ENCODE data around the gene BPGM.
"Not testable (repeated sequence)": the region's sequence is repeated elsewhere in the genome, so short reads cannot be mapped to it uniquely, and the experiment has no call there.

Gene BPGM

GRCh38 chr7:134649226-134649775, 2.6 kb downstream of the BPGM start:
- Histone ChIP-seq H4K20me1 (no peaks in the 10 kb centered on the region), H3K4me1 (peaks cover 33 to 55% (median 45%) of the 10 kb centered on the region in 10 experiments), H3K4me2 (peak overlapping the region in 5 of 11 experiments; percentile 4 to 14 (median 9); a peak in 7 of 22 replicates), H3K4me3 (no peak overlapping the region), H3K36me3 (peaks cover 0 to 4% (median 0%) of the 10 kb centered on the region in 11 experiments; a peak in 1 of 22 replicates), H3K27ac (no peak overlapping the region), H3K27me3 (no peaks in the 10 kb centered on the region), H3K9me3 (replicated peaks in 1 of 11) (peaks cover 0 to 5% (median 0%) of the 10 kb centered on the region in 11 experiments; a peak in 1 of 22 replicates), H3K9ac (no peak overlapping the region)
- no peak for TF ChIP-seq Cebpa-rat (IDR thresholded peaks at IDR 0.05)

GRCh38 chr7:134651991-134652390, 5.3 kb downstream of the BPGM start:
- Histone ChIP-seq H3K27ac (no peak overlapping the region), H3K27me3 (no peaks in the 10 kb centered on the region), H3K36me3 (peaks cover 0 to 17% (median 11%) of the 10 kb centered on the region in 11 experiments; a peak in 10 of 22 replicates), H3K9me3 (replicated peaks in 1 of 11) (peaks cover 12 to 26% (median 19%) of the 10 kb centered on the region in 11 experiments), H4K20me1 (no peaks in the 10 kb centered on the region), H3K4me2 (no peak overlapping the region), H3K4me3 (no peak overlapping the region), H3K4me1 (peaks cover 22 to 45% (median 34%) of the 10 kb centered on the region in 10 experiments), H3K9ac (no peak overlapping the region)
- TF ChIP-seq Cebpa-rat (IDR thresholded peaks at IDR 0.05): no peak

GRCh38 chr7:134654104-134654775, 7.6 kb downstream of the BPGM start:
- no peaks in the 10 kb centered on the region for H3K27me3 ChIP-seq
- peaks cover 12 to 26% (median 19%) of the 10 kb centered on the region in 11 experiments for H3K9me3 ChIP-seq (replicated peaks in 1 of 11)
- H3K4me2 ChIP-seq: no peak overlapping the region
- H3K9ac ChIP-seq: no peak overlapping the region
- peaks cover 10 to 29% (median 18%) of the 10 kb centered on the region in 10 experiments; a peak in 19 of 20 replicates for H3K4me1 ChIP-seq
- TF ChIP-seq Cebpa-rat (IDR thresholded peaks at IDR 0.05): no peak
- H4K20me1 ChIP-seq: no peaks in the 10 kb centered on the region
- H3K36me3 ChIP-seq: peaks cover 0 to 20% (median 11%) of the 10 kb centered on the region in 11 experiments; a peak in 13 of 22 replicates
- no peak overlapping the region for H3K27ac ChIP-seq
- H3K4me3 ChIP-seq: no peak overlapping the region

- Histone ChIP-seq H3K27ac (no peak overlapping the region), H3K27me3 (no peaks in the 10 kb centered on the region), H3K4me3 (no peak overlapping the region), H3K4me2 (0 out of 22 replicates have a peak overlapping the region, but pooled peaks of 1 of the 11 experiments have one; percentile 2), H3K9ac (no peak overlapping the region), H4K20me1 (no peaks in the 10 kb centered on the region), H3K9me3 (replicated peaks in 1 of 11) (peaks cover 12 to 26% (median 19%) of the 10 kb centered on the region in 11 experiments), H3K4me1 (peaks cover 0 to 5% (median 0%) of the 10 kb centered on the region in 10 experiments; a peak in 1 of 20 replicates), H3K36me3 (peaks cover 13 to 48% (median 29%) of the 10 kb centered on the region in 11 experiments)
- no peak for TF ChIP-seq Cebpa-rat (IDR thresholded peaks at IDR 0.05)
Measured at GRCh38 chr7:134657526-134657925, 10.9 kb downstream of the BPGM start.

DNA sequence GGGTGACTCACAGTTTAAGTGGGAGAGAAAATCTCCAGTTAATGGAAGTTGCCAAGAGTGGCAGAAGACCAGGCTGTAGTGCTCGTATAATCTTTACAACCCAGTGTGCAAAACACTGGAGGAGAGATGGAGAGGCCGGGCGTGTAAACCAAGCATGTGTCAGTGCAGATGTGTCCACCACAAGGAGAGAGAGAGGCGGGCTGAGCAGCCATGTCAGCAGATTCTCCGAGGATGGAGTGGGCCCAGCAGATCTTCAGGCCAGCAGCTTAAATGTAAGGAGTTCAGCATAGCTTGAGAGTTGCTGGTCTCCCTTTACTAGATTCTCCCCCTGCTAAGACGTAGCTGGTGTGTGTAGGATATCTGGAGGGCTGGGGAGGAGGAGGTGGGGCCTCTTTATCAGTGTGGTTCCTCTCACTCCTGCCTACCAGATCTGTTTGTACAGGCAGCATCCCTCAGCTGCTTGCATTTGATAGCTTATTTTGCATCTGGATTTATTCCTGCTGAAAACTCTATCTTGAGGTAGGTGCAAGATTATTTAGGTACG, 13.7 kb downstream of the BPGM start:
- no peak overlapping the region for H3K27ac ChIP-seq
- H3K4me2 ChIP-seq: no peak overlapping the region
- H3K4me1 ChIP-seq: peaks cover 0 to 5% (median 0%) of the 10 kb centered on the region in 10 experiments; a peak in 1 of 20 replicates
- no peak overlapping the region for H3K9ac ChIP-seq
- H3K27me3 ChIP-seq: no peaks in the 10 kb centered on the region
- peaks cover 19 to 56% (median 42%) of the 10 kb centered on the region in 11 experiments for H3K36me3 ChIP-seq
- H3K4me3 ChIP-seq: no peak overlapping the region
- TF ChIP-seq Cebpa-rat (IDR thresholded peaks at IDR 0.05): no peak
- no peaks in the 10 kb centered on the region for H4K20me1 ChIP-seq
- peaks cover 13 to 25% (median 18%) of the 10 kb centered on the region in 11 experiments for H3K9me3 ChIP-seq (replicated peaks in 1 of 11)

- no peak overlapping the region for H3K4me2 ChIP-seq
- H3K9ac ChIP-seq: no peak overlapping the region
- TF ChIP-seq Cebpa-rat (IDR thresholded peaks at IDR 0.05): no peak
- peaks cover 0 to 5% (median 0%) of the 10 kb centered on the region in 10 experiments; a peak in 1 of 20 replicates for H3K4me1 ChIP-seq
- H3K27ac ChIP-seq: no peak overlapping the region
- peaks cover 7 to 20% (median 12%) of the 10 kb centered on the region in 11 experiments for H3K9me3 ChIP-seq (replicated peaks in 1 of 11)
- H4K20me1 ChIP-seq: no peaks in the 10 kb centered on the region
- peaks cover 16 to 51% (median 38%) of the 10 kb centered on the region in 11 experiments for H3K36me3 ChIP-seq
- H3K27me3 ChIP-seq: no peaks in the 10 kb centered on the region
- no peak overlapping the region for H3K4me3 ChIP-seq
Measured at GRCh38 chr7:134660961-134661376, 14.3 kb downstream of the BPGM start.

DNA sequence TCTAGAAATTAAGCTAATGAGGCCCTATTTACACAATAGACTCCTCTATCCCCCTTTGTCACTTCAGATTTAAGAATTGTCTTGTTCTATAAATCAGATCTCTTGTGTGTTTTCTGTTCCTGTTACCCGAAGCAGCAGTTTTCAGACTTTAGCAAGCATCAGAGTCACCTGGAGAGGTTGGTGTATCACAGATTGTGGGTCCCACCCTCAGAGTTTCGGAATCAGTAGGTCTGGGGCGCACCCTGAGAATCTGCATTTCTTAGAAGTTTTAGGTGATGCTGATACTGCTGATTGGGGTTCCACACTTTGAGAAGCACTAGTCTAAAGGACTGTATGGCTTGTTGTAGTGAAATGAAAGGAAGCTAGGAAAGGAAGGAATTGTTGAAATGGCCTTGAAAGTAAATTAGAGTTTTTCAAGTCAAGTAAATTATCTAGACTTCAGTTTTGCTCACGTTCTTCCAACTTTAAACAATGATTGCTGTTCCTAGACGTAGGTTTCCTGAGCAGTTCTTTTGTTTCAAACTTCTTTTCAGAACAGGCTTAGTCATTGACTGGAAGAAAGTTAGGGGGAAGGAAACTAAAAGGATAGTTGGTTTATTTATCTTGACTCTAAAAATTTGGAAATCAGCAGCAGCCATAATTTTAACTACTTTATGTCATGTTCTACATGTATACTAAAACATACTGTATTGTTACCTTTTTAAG, 15.7 kb downstream of the BPGM start:
- Histone ChIP-seq H3K27ac (no peak overlapping the region), H3K36me3 (peaks cover 18 to 56% (median 43%) of the 10 kb centered on the region in 11 experiments), H3K4me3 (no peak overlapping the region), H4K20me1 (no peaks in the 10 kb centered on the region), H3K27me3 (no peaks in the 10 kb centered on the region), H3K4me1 (peaks cover 0 to 5% (median 0%) of the 10 kb centered on the region in 10 experiments; a peak in 1 of 20 replicates), H3K9me3 (replicated peaks in 1 of 11) (peaks cover 0 to 10% (median 5%) of the 10 kb centered on the region in 11 experiments; a peak in 6 of 22 replicates), H3K4me2 (no peak overlapping the region), H3K9ac (no peak overlapping the region)
- no peak for TF ChIP-seq Cebpa-rat (IDR thresholded peaks at IDR 0.05)

GRCh38 chr7:134662871-134663205, 16.2 kb downstream of the BPGM start:
- H3K4me2 ChIP-seq: no peak overlapping the region
- peaks cover 0 to 10% (median 5%) of the 10 kb centered on the region in 11 experiments; a peak in 6 of 22 replicates for H3K9me3 ChIP-seq (replicated peaks in 1 of 11)
- TF ChIP-seq Cebpa-rat (IDR thresholded peaks at IDR 0.05): no peak
- peaks cover 0 to under 1% (median 0%) of the 10 kb centered on the region in 10 experiments; a peak in 3 of 20 replicates for H3K4me1 ChIP-seq
- no peaks in the 10 kb centered on the region for H3K27me3 ChIP-seq
- no peaks in the 10 kb centered on the region for H4K20me1 ChIP-seq
- H3K27ac ChIP-seq: no peak overlapping the region
- no peak overlapping the region for H3K4me3 ChIP-seq
- peaks cover 18 to 57% (median 43%) of the 10 kb centered on the region in 11 experiments for H3K36me3 ChIP-seq
- H3K9ac ChIP-seq: no peak overlapping the region

- not testable (repeated sequence) for H3K4me3 ChIP-seq; H3K9me3 ChIP-seq (replicated peaks in 1 of 11); H3K9ac ChIP-seq; H3K4me2 ChIP-seq; H4K20me1 ChIP-seq; H3K27me3 ChIP-seq; H3K27ac ChIP-seq
- Histone ChIP-seq H3K4me1 (peaks cover 12 to 23% (median 19%) of the 10 kb centered on the region in 10 experiments), H3K36me3 (peaks cover 18 to 56% (median 38%) of the 10 kb centered on the region in 11 experiments)
Measured at GRCh38 chr7:134665045-134665444, 18.4 kb downstream of the BPGM start.
